HCT116 (cell line): ENCODE results near the gene ELOVL5. TPM values are rescaled to one million over a fixed set of nuclear protein-coding genes. Genes with fewer than 3 reads are reported as not detected.

ENCODE experiments used
- ATAC-seq: fragments of 200-7000 bp; cut with Tn5 transposase; 2 replicates; pipeline ENCODE4 v1.9.1; 2020; ENCODE audit warnings: mild to moderate bottlenecking, moderate library complexity
- BruUV-seq: library from RNA; stranded (reverse); fragments of 400-500 nt; replicated peaks from 2 replicates; lab custom pipeline; 2021; lab: Mats Ljungman, UMichigan
- CTCF ChIA-PET: fragments of 300-600 bp; sonication (Branson Sonifier 250); formaldehyde crosslinking; loops from one replicate; lab custom pipeline; 2021; ENCODE audit warnings: antibody characterized with exemption; lab: Charles Lee
- POLR2A ChIA-PET: fragments of 300-600, 350-600 bp; sonication (Branson Sonifier 250); formaldehyde crosslinking; loops from one replicate; lab custom pipeline; 2021; ENCODE audit warnings: antibody characterized with exemption; lab: Charles Lee
- RAD21 ChIA-PET, 2 experiments: fragments of 300-600 bp; sonication (Branson Sonifier 250); formaldehyde crosslinking; loops; one replicate each; lab custom pipeline; 2023; ENCODE audit warnings: low total read pairs in 2 of 2; ENCODE audit not compliant: uncharacterized antibody in 2 of 2, unreplicated experiment in 2 of 2, low non-redundant PET in 1 of 2; lab: Charles Lee
- DNase-seq: peaks from one replicate; pipeline ENCODE4 v3.0.0-alpha.2; 2010; ENCODE audit warnings: low read depth, low spot score
- H2AFZ ChIP-seq: fragments of 200-600 bp; shearing (Covaris generic), sonication (generic); 2 replicates; pipeline ENCODE4 v1.6.1; 2017; ENCODE audit warnings: low read depth, mixed run types, mixed read lengths, antibody characterized with exemption, low read length; ENCODE audit not compliant: poor library complexity, severe bottlenecking
- H3K27ac ChIP-seq: 2 replicates; pipeline ENCODE4 v1.5.1; 2012; ENCODE audit warnings: low read depth, low read length
- H3K27me3 ChIP-seq: fragments of 200-600 bp; sonication (generic); 2 replicates; pipeline ENCODE4 v1.6.1; 2016; ENCODE audit warnings: mixed run types, low read length, mixed read lengths; ENCODE audit not compliant: insufficient read depth
- H3K36me3 ChIP-seq, 2 experiments: fragments of 200-500 bp in 1 of 2; fragments of 200-600 bp in 1 of 2; sonication (Bioruptor generic) in 1 of 2; sonication (generic) in 1 of 2; 2 replicates each; pipeline versions ENCODE4 v1.5.1 to v1.6.1; 2014 to 2016; ENCODE audit warnings: low read length in 2 of 2, inconsistent platforms in 1 of 2, mixed read lengths in 1 of 2, mixed run types in 1 of 2; ENCODE audit not compliant: insufficient read depth in 2 of 2, control insufficient read depth in 1 of 2
- H3K4me1 ChIP-seq, 2 experiments: fragments of 200-600 bp in 1 of 2; sonication (generic) in 1 of 2; 2 replicates each; pipeline versions ENCODE4 v1.5.1 to v1.6.1; 2012 to 2017; ENCODE audit warnings: low read length in 2 of 2, inconsistent platforms in 1 of 2, mild to moderate bottlenecking in 1 of 2, mixed read lengths in 1 of 2, mixed run types in 1 of 2, moderate library complexity in 1 of 2; ENCODE audit not compliant: insufficient read depth in 2 of 2, control insufficient read depth in 1 of 2
- H3K4me2 ChIP-seq: fragments of 200-600 bp; sonication (generic); 2 replicates; pipeline ENCODE4 v1.6.1; 2017; ENCODE audit warnings: mixed run types, low read length, mixed read lengths
- H3K4me3 ChIP-seq, 2 experiments: fragments of 200-600 bp in 1 of 2; sonication (generic) in 1 of 2; replicated peaks in 1 of 2; 2 replicates each; pipeline ENCODE4 v1.5.1; 2011 to 2016; ENCODE audit warnings: low read length in 2 of 2, control low read depth in 1 of 2, low read depth in 1 of 2, mild to moderate bottlenecking in 1 of 2, mixed read lengths in 1 of 2, mixed run types in 1 of 2
- H3K79me2 ChIP-seq: fragments of 200-600 bp; sonication (generic); 2 replicates; pipeline ENCODE4 v1.6.1; 2017; ENCODE audit warnings: mild to moderate bottlenecking, mixed run types, low read length, moderate library complexity, mixed read lengths; ENCODE audit not compliant: insufficient read depth
- H3K9ac ChIP-seq: fragments of 200-600 bp; sonication (generic); 2 replicates; pipeline ENCODE4 v1.6.1; 2016; ENCODE audit warnings: low read length, mixed read lengths
- H3K9me2 ChIP-seq: fragments of 200-600 bp; sonication (generic), shearing (Covaris generic); 2 replicates; pipeline ENCODE4 v1.6.1; 2017; ENCODE audit warnings: mixed run types, mild to moderate bottlenecking, moderate library complexity; ENCODE audit not compliant: insufficient read depth
- H3K9me3 ChIP-seq, 2 experiments: fragments of 200-500 bp in 1 of 2; fragments of 200-600 bp in 1 of 2; sonication (Bioruptor generic) in 1 of 2; sonication (generic) in 1 of 2; 2 replicates each; pipeline ENCODE4 v1.6.1; 2014 to 2017; ENCODE audit warnings: low read length in 2 of 2, mixed read lengths in 2 of 2, inconsistent platforms in 1 of 2, low read depth in 1 of 2, mild to moderate bottlenecking in 1 of 2, mixed run types in 1 of 2, moderate library complexity in 1 of 2; ENCODE audit not compliant: control insufficient read depth in 1 of 2, insufficient read depth in 1 of 2
- H4K20me1 ChIP-seq: fragments of 200-600 bp; sonication (generic), shearing (Covaris generic); 2 replicates; pipeline ENCODE4 v1.6.1; 2017; ENCODE audit warnings: mixed run types, mild to moderate bottlenecking, moderate library complexity; ENCODE audit not compliant: insufficient read depth
- EGR1 ChIP-seq: IDR thresholded peaks from 2 replicates; pipeline ENCODE4 v1.6.1; 2012; ENCODE audit warnings: low read depth
- ELF1 ChIP-seq: IDR thresholded peaks from 2 replicates; pipeline ENCODE4 v1.6.1; 2012; ENCODE audit warnings: low read depth, borderline replicate concordance
- EZH2phosphoT487 ChIP-seq: fragments of 200-600 bp; IDR thresholded peaks from 2 replicates; pipeline ENCODE4 v1.6.1; 2018; ENCODE audit warnings: antibody characterized with exemption, borderline replicate concordance
- FOSL1 ChIP-seq: IDR thresholded peaks from 2 replicates; pipeline ENCODE4 v1.6.1; 2012; ENCODE audit warnings: low read depth
- JUND ChIP-seq: IDR thresholded peaks from 2 replicates; pipeline ENCODE4 v1.6.1; 2012
- RAD21 ChIP-seq: IDR thresholded peaks from 2 replicates; pipeline ENCODE4 v1.6.1; 2012; ENCODE audit warnings: low read depth, mild to moderate bottlenecking
- SIN3A ChIP-seq: IDR thresholded peaks from 2 replicates; pipeline ENCODE4 v1.6.1; 2012; ENCODE audit warnings: low read depth
- SP1 ChIP-seq: IDR thresholded peaks from 2 replicates; pipeline ENCODE4 v1.6.1; 2012; ENCODE audit warnings: low read depth
- SRF ChIP-seq: IDR thresholded peaks from 2 replicates; pipeline ENCODE4 v1.6.1; 2012; ENCODE audit warnings: low read depth
- TCF7L2 ChIP-seq: IDR thresholded peaks from 2 replicates; pipeline ENCODE4 v1.7.0; 2011; ENCODE audit warnings: borderline replicate concordance, inconsistent platforms; ENCODE audit not compliant: insufficient read depth, insufficient read length; ENCODE audit errors: extremely low read depth
- YY1 ChIP-seq: IDR thresholded peaks from 2 replicates; pipeline ENCODE4 v1.6.1; 2011; ENCODE audit warnings: low read length, low read depth, moderate library complexity, mild to moderate bottlenecking; ENCODE audit not compliant: insufficient replicate concordance; ENCODE audit errors: extremely low read depth
- ZFX ChIP-seq: fragments of 450-650 bp; IDR thresholded peaks from 2 replicates; pipeline ENCODE4 v1.6.1; 2017
- ZNF274 ChIP-seq: fragments of 200-500 bp; sonication (Bioruptor generic); IDR thresholded peaks from 2 replicates; pipeline ENCODE4 v1.6.1; 2014; ENCODE audit warnings: mild to moderate bottlenecking, low read depth, low read length, inconsistent platforms
- intact Hi-C: fragments of 100-400 bp; cut with micrococcal nuclease; formaldehyde crosslinking; loops from 2 replicates; pipeline ENCODE4 v1.10.0; 2022
- total RNA-seq: library from RNA; stranded (reverse); gene quantifications from one replicate; pipeline ENCODE4 v1.2.1, GENCODE V29; 2021; ENCODE audit not compliant: unreplicated experiment
- TF ChIP-seq, protein P1 (sequence below), 3 experiments: fragments of 200-600 bp in 1 of 3; sonication (generic) in 1 of 3; IDR thresholded peaks in 2 of 3; conservative IDR thresholded peaks in 1 of 3; 2 replicates each; pipeline ENCODE4 v1.5.1; 2012 to 2017; ENCODE audit warnings: low read depth in 2 of 3, low read length in 2 of 3, antibody characterized with exemption in 1 of 3, borderline replicate concordance in 1 of 3, control low read depth in 1 of 3, mild to moderate bottlenecking in 1 of 3, mixed read lengths in 1 of 3, mixed run types in 1 of 3, moderate library complexity in 1 of 3; ENCODE audit not compliant: insufficient read depth in 1 of 3

Gene ELOVL5
- total RNA-seq, 1 experiment from 2014 or later = 85.3 TPM

DNA sequence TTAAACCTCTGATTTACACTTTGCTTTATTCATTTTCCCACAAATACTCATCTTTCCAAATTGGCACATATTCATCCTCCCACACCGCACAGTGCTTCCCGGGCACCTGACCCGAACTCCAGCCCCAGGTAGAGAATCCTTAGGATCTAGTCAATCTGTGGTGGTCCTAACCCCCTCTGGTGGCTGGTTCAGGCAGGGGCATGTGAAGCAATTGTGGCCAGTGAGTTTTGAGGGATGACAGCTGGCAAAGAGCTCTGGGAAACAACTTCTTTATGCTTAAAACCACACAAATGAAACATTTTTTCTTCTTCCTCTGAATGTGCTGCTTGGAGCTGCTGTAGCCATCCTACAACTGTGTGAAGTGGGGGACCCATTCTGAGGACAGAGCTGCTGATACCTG lies 54.7 kb downstream of the ELOVL5 start:
- H3K27ac ChIP-seq = no peak overlapping the region
- H3K36me3 ChIP-seq = no peaks in the 10 kb centered on the region
- no peaks in the 10 kb centered on the region for H3K9me3 ChIP-seq
- ChIA-PET POLR2A (no interaction called here), CTCF (interaction anchor here (0.7 kb wide), 1 partner anchor 123 kb away, joined by 3 read pairs; no protein-coding TSS in a partner anchor), RAD21 (no interaction called here)
- TF ChIP-seq ELF1 (no peak), TCF7L2 (no peak), SP1 (no peak), JUND (no peak), FOSL1 (no peak), SIN3A (no peak), ZFX (no peak), EGR1 (no peak), RAD21 (peak; percentile 34; the same call in 1 of the 2 replicates), YY1 (no peak), ZNF274 (no peak), SRF (no peak), EZH2phosphoT487 (no peak)
- TF ChIP-seq, protein P1, sequence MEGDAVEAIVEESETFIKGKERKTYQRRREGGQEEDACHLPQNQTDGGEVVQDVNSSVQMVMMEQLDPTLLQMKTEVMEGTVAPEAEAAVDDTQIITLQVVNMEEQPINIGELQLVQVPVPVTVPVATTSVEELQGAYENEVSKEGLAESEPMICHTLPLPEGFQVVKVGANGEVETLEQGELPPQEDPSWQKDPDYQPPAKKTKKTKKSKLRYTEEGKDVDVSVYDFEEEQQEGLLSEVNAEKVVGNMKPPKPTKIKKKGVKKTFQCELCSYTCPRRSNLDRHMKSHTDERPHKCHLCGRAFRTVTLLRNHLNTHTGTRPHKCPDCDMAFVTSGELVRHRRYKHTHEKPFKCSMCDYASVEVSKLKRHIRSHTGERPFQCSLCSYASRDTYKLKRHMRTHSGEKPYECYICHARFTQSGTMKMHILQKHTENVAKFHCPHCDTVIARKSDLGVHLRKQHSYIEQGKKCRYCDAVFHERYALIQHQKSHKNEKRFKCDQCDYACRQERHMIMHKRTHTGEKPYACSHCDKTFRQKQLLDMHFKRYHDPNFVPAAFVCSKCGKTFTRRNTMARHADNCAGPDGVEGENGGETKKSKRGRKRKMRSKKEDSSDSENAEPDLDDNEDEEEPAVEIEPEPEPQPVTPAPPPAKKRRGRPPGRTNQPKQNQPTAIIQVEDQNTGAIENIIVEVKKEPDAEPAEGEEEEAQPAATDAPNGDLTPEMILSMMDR (IDR thresholded peaks at IDR 0.05 in 2 of 3, conservative IDR thresholded peaks at IDR 0.05 in 1 of 3; ENCODE audit: borderline replicate concordance in 1 of 3, insufficient read depth in 1 of 3, low read depth in 2 of 3, low read length in 2 of 3) = peak; percentile 27 to 72 (median 66); a peak in 5 of 6 replicates
- DNase-seq (peak; percentile 4), ATAC-seq (peak; percentile 64; the same call in 1 of the 2 replicates)
- intact Hi-C loops = no loop called here
- H3K9me2 ChIP-seq = no peaks in the 10 kb centered on the region
- no peaks in the 10 kb centered on the region for H3K27me3 ChIP-seq
- H3K4me1 ChIP-seq = no peaks in the 10 kb centered on the region
- no peak overlapping the region for H3K4me3 ChIP-seq
- H3K79me2 ChIP-seq = peaks cover 32% of the 10 kb centered on the region
- no peaks in the 10 kb centered on the region for H4K20me1 ChIP-seq
- H2AFZ ChIP-seq = no peak overlapping the region
- H3K4me2 ChIP-seq = no peak overlapping the region
- no TSS peak for BruUV-seq
- H3K9ac ChIP-seq = no peak overlapping the region
